ENCODE measurements around the gene SH3PXD2A.

The SH3PXD2A gene, protein sequence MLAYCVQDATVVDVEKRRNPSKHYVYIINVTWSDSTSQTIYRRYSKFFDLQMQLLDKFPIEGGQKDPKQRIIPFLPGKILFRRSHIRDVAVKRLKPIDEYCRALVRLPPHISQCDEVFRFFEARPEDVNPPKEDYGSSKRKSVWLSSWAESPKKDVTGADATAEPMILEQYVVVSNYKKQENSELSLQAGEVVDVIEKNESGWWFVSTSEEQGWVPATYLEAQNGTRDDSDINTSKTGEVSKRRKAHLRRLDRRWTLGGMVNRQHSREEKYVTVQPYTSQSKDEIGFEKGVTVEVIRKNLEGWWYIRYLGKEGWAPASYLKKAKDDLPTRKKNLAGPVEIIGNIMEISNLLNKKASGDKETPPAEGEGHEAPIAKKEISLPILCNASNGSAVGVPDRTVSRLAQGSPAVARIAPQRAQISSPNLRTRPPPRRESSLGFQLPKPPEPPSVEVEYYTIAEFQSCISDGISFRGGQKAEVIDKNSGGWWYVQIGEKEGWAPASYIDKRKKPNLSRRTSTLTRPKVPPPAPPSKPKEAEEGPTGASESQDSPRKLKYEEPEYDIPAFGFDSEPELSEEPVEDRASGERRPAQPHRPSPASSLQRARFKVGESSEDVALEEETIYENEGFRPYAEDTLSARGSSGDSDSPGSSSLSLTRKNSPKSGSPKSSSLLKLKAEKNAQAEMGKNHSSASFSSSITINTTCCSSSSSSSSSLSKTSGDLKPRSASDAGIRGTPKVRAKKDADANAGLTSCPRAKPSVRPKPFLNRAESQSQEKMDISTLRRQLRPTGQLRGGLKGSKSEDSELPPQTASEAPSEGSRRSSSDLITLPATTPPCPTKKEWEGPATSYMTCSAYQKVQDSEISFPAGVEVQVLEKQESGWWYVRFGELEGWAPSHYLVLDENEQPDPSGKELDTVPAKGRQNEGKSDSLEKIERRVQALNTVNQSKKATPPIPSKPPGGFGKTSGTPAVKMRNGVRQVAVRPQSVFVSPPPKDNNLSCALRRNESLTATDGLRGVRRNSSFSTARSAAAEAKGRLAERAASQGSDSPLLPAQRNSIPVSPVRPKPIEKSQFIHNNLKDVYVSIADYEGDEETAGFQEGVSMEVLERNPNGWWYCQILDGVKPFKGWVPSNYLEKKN

GRCh38 chr10:103855424-103855823, at the start of gene SH3PXD2A:
TSS of gene SH3PXD2A (minus strand) at chr10:103855576. CDS start at chr10:103855266, 310 bp downstream.
- peak; percentile 18 to 66 for DNase-seq (ENCODE audit: low spot score in 2 of 2)
- no peaks in the 10 kb centered on the region for H3K9me3 ChIP-seq
- peak within 1 kb of the TSS; percentile 42 for H3K4me3 ChIP-seq
- in situ Hi-C loops (cut with MboI; ENCODE audit: low sequenced_read_pairs): loop anchor here (10.0 kb wide), 1 partner anchor 261 kb away; no protein-coding TSS in a partner anchor
- peaks cover 5% of the 10 kb centered on the region; the same call in 1 of the 2 replicates for H3K4me1 ChIP-seq
- H3K36me3 ChIP-seq (replicated peaks): no peaks in the 10 kb centered on the region
- peaks cover 2% of the 10 kb centered on the region for H3K27me3 ChIP-seq (ENCODE audit: low read depth)

DNA sequence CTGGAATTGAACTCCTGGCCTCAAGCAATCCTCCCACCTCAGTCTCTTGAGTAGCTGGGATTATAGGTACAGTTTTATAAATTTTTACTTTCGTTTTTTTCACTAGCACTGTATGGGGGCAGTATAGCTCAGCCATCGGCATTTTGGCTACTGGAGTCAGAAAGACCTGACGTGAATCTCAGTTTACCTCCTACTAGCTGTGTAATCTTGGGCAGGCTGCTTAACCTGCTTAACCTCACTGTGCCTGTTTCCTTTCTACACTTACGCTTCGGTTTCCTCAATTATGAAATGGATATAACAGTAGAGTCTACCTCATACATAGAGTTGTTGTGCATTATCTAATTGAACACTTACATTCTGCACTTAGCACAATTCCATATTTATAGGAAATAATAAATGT, 45.9 kb upstream of the SH3PXD2A start:
- DNase-seq (ENCODE audit: low spot score in 2 of 2): no peak
- no peak overlapping the region for H3K4me3 ChIP-seq
- in situ Hi-C loops (cut with MboI; ENCODE audit: low sequenced_read_pairs): no loop called here
- H3K4me1 ChIP-seq: no peaks in the 10 kb centered on the region; the same call in none of the 2 replicates
- H3K9me3 ChIP-seq: no peaks in the 10 kb centered on the region
- no peaks in the 10 kb centered on the region; the same call in 1 of the 2 replicates for H3K36me3 ChIP-seq (replicated peaks)
- no peaks in the 10 kb centered on the region for H3K27me3 ChIP-seq (ENCODE audit: low read depth)

GRCh38 chr10:103899312-103899711, 43.9 kb upstream of the SH3PXD2A start:
- Histone ChIP-seq H3K27me3 (ENCODE audit: low read depth) (no peaks in the 10 kb centered on the region), H3K4me3 (no peak overlapping the region), H3K4me1 (peaks cover 5% of the 10 kb centered on the region), H3K9me3 (no peaks in the 10 kb centered on the region), H3K36me3 (replicated peaks) (no peaks in the 10 kb centered on the region)
- DNase-seq (ENCODE audit: low spot score in 2 of 2): no peak
- in situ Hi-C loops (cut with MboI; ENCODE audit: low sequenced_read_pairs): loop anchor here (10.0 kb wide), 1 partner anchor 225 kb away; the partner anchor contains the start of gene SFR1

DNA sequence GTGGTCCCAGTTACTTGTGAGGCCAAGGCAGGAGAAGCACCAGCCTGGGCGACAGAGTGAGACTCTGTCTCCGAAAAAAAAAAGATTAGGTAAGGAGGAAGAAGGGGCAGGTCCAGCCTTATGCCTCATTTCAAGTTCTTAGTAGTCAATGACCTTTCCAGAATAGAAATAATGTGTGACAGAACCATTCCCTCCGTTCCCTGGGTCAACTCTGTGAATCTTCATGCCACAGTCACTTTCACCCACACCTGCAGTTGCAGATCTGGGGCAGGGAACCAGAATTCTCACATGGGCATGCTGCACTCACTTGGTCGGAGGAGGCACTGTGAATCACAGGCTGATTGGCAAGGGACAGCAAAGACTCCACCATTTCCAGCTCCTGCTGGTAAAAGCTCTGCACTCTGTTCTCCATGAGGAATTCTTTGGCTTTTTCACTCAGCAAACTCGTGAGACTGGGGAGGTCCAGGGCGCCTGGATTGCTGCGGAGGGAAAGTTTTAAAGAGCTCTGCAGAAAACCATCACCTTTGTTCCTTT, 41.9 kb upstream of the SH3PXD2A start:
- in situ Hi-C loops (cut with MboI; ENCODE audit: low sequenced_read_pairs): loop anchor here (10.0 kb wide), 1 partner anchor 227 kb away; the partner anchor contains the start of gene SFR1
- no peaks in the 10 kb centered on the region for H3K9me3 ChIP-seq
- H3K4me3 ChIP-seq: no peak overlapping the region
- no peak for DNase-seq (ENCODE audit: low spot score in 2 of 2)
- peaks cover 11% of the 10 kb centered on the region for H3K4me1 ChIP-seq
- no peaks in the 10 kb centered on the region for H3K27me3 ChIP-seq (ENCODE audit: low read depth)
- no peaks in the 10 kb centered on the region for H3K36me3 ChIP-seq (replicated peaks)

GRCh38 chr10:103896225-103896624, 40.8 kb upstream of the SH3PXD2A start:
- H3K36me3 ChIP-seq (replicated peaks): no peaks in the 10 kb centered on the region
- in situ Hi-C loops (cut with MboI; ENCODE audit: low sequenced_read_pairs): loop anchor here (10.0 kb wide), 1 partner anchor 229 kb away; the partner anchor contains the start of gene SFR1
- H3K9me3 ChIP-seq: no peaks in the 10 kb centered on the region
- H3K4me1 ChIP-seq: peaks cover 11% of the 10 kb centered on the region
- no peak for DNase-seq (ENCODE audit: low spot score in 2 of 2)
- H3K4me3 ChIP-seq: no peak overlapping the region
- no peaks in the 10 kb centered on the region for H3K27me3 ChIP-seq (ENCODE audit: low read depth)

- H3K4me3 ChIP-seq: no peak overlapping the region
- in situ Hi-C loops (cut with MboI; ENCODE audit: low sequenced_read_pairs): loop anchor here (10.0 kb wide), 1 partner anchor 229 kb away; the partner anchor contains the start of gene SFR1
- H3K9me3 ChIP-seq: no peaks in the 10 kb centered on the region
- H3K4me1 ChIP-seq: peaks cover 11% of the 10 kb centered on the region
- DNase-seq (ENCODE audit: low spot score in 2 of 2): no peak
- no peaks in the 10 kb centered on the region for H3K36me3 ChIP-seq (replicated peaks)
- H3K27me3 ChIP-seq (ENCODE audit: low read depth): no peaks in the 10 kb centered on the region
Observed at GRCh38 chr10:103895411-103896186, 40.2 kb upstream of the SH3PXD2A start.

- no peak for DNase-seq (ENCODE audit: low spot score in 2 of 2)
- H3K4me1 ChIP-seq: peaks cover 11% of the 10 kb centered on the region
- no peak overlapping the region for H3K4me3 ChIP-seq
- H3K36me3 ChIP-seq (replicated peaks): no peaks in the 10 kb centered on the region
- no peaks in the 10 kb centered on the region for H3K9me3 ChIP-seq
- H3K27me3 ChIP-seq (ENCODE audit: low read depth): no peaks in the 10 kb centered on the region
- in situ Hi-C loops (cut with MboI; ENCODE audit: low sequenced_read_pairs): loop anchor here (10.0 kb wide), 1 partner anchor 230 kb away; the partner anchor contains the start of gene SFR1
Observed at GRCh38 chr10:103894441-103894864, 39.1 kb upstream of the SH3PXD2A start.

DNA sequence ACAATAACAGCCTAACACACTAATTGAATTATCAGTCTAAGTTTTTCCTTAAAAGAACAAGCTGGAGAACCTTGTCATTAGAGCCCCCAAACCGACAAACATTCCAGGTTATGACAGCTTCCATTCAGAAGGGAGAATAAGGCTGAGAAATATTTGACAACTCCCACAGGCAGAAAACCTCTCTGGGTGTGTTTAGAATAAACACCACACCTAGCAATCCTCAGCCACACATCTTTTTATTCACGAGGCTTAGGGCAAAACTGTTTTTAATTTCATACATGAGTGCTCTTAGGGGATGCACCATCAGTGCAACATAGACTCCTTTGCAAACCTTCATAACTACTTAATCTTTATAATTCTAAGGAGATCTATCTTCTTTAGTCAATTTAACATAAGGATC, 38.4 kb upstream of the SH3PXD2A start:
- Histone ChIP-seq H3K4me3 (no peak overlapping the region), H3K36me3 (replicated peaks) (no peaks in the 10 kb centered on the region), H3K27me3 (ENCODE audit: low read depth) (no peaks in the 10 kb centered on the region), H3K4me1 (peaks cover 11% of the 10 kb centered on the region), H3K9me3 (no peaks in the 10 kb centered on the region)
- no peak for DNase-seq (ENCODE audit: low spot score in 2 of 2)
- in situ Hi-C loops (cut with MboI; ENCODE audit: low sequenced_read_pairs): loop anchor here (10.0 kb wide), 1 partner anchor 231 kb away; the partner anchor contains the start of gene SFR1

GRCh38 chr10:103892181-103892580, 36.8 kb upstream of the SH3PXD2A start:
- Histone ChIP-seq H3K4me1 (peaks cover 11% of the 10 kb centered on the region), H3K4me3 (no peak overlapping the region), H3K27me3 (ENCODE audit: low read depth) (no peaks in the 10 kb centered on the region), H3K9me3 (no peaks in the 10 kb centered on the region), H3K36me3 (replicated peaks) (no peaks in the 10 kb centered on the region)
- DNase-seq (ENCODE audit: low spot score in 2 of 2): no peak
- in situ Hi-C loops (cut with MboI; ENCODE audit: low sequenced_read_pairs): loop anchor here (10.0 kb wide), 1 partner anchor 233 kb away; the partner anchor contains the start of gene SFR1

GRCh38 chr10:103890688-103891087, 35.3 kb upstream of the SH3PXD2A start:
- peaks cover 11% of the 10 kb centered on the region for H3K4me1 ChIP-seq
- H3K36me3 ChIP-seq (replicated peaks): no peaks in the 10 kb centered on the region
- no peak overlapping the region for H3K4me3 ChIP-seq
- in situ Hi-C loops (cut with MboI; ENCODE audit: low sequenced_read_pairs): loop anchor here (10.0 kb wide), 1 partner anchor 234 kb away; the partner anchor contains the start of gene SFR1
- no peaks in the 10 kb centered on the region for H3K9me3 ChIP-seq
- no peak for DNase-seq (ENCODE audit: low spot score in 2 of 2)
- no peaks in the 10 kb centered on the region for H3K27me3 ChIP-seq (ENCODE audit: low read depth)

- Histone ChIP-seq H3K27me3 (ENCODE audit: low read depth) (no peaks in the 10 kb centered on the region), H3K4me3 (no peak overlapping the region), H3K36me3 (replicated peaks) (no peaks in the 10 kb centered on the region), H3K9me3 (no peaks in the 10 kb centered on the region), H3K4me1 (peaks cover 9% of the 10 kb centered on the region)
- no peak for DNase-seq (ENCODE audit: low spot score in 2 of 2)
- in situ Hi-C loops (cut with MboI; ENCODE audit: low sequenced_read_pairs): loop anchor here (10.0 kb wide), 1 partner anchor 235 kb away; the partner anchor contains the start of gene SFR1
Observed at GRCh38 chr10:103890194-103890658, 34.9 kb upstream of the SH3PXD2A start.

DNA sequence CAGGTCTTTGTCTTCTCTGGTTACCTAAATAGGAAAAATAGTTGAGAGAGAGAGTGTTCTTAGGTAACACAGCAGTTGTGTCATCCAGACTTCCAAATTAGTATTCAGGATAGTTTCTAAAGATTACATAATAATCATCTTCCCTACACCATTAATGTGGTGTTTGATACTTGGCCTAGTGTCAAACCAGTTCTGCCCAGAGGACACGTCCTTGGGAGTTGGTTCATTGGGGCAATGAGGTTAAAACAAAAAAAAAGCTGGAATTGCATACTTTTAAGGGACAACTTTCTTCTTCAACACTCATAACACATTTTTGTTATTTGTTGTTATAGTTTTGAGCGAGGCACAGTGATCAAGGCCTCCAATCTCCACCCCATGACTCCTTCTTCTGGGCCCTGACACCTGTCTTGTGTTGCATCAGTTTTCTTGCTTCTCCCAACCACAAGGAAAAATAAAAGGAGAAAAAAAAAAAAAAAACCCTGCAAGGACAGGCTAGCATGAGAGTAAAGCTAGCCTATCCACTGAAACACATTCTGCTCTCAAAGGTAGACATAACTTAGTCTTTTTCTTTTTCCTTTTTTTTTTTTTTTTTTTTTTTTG, 33.8 kb upstream of the SH3PXD2A start:
- Histone ChIP-seq H3K9me3 (no peaks in the 10 kb centered on the region), H3K4me3 (no peak overlapping the region), H3K4me1 (peaks cover 5% of the 10 kb centered on the region), H3K27me3 (ENCODE audit: low read depth) (no peaks in the 10 kb centered on the region), H3K36me3 (replicated peaks) (no peaks in the 10 kb centered on the region)
- DNase-seq (ENCODE audit: low spot score in 2 of 2): no peak
- in situ Hi-C loops (cut with MboI; ENCODE audit: low sequenced_read_pairs): loop anchor here (10.0 kb wide), 1 partner anchor 316 kb away; no protein-coding TSS in a partner anchor

Data from HAP-1 (cell line).